OCI-LY3 (cell line): Measurements from ENCODE around the gene NDST3.
A peak's percentile ranks its signal among the peaks of the same experiment; 100 is the strongest.

Experiments
- H2AFZ ChIP-seq: fragments of 200-600, 300-600 bp; shearing (Covaris generic); 2 replicates; pipeline ENCODE4 v1.6.0; 2014; ENCODE audit warnings: antibody characterized with exemption, low read depth, low read length
- H3K27ac ChIP-seq: fragments of 200-600, 300-600 bp; sonication (generic); 2 replicates; pipeline ENCODE4 v1.5.1; 2014; ENCODE audit warnings: mild to moderate bottlenecking, low read length, moderate library complexity, mixed read lengths
- H3K27me3 ChIP-seq: fragments of 200-600, 300-600 bp; sonication (generic); 2 replicates; pipeline ENCODE4 v1.6.1; 2014; ENCODE audit warnings: low read depth, low read length, mixed read lengths
- H3K36me3 ChIP-seq: fragments of 200-600, 300-600 bp; sonication (generic); replicated peaks from 2 replicates; pipeline ENCODE3; 2014; ENCODE audit warnings: low read depth, low read length, mixed read lengths
- H3K4me1 ChIP-seq: fragments of 300-600, 200-600 bp; sonication (generic); 2 replicates; pipeline ENCODE4 v1.6.1; 2014; ENCODE audit warnings: low read length, mixed read lengths
- H3K4me2 ChIP-seq: fragments of 200-600, 300-600 bp; sonication (generic); 2 replicates; pipeline ENCODE4 v1.6.1; 2014; ENCODE audit warnings: low read length, mixed read lengths
- H3K4me3 ChIP-seq: fragments of 300-600, 200-600 bp; sonication (generic); 2 replicates; pipeline ENCODE4 v1.5.1; 2014; ENCODE audit warnings: antibody characterized with exemption, mild to moderate bottlenecking, low read length, moderate library complexity
- H3K79me2 ChIP-seq: fragments of 300-600, 200-600 bp; shearing (Covaris generic); 2 replicates; pipeline ENCODE4 v1.6.1; 2014; ENCODE audit warnings: mild to moderate bottlenecking, low read length, mixed read lengths
- H3K9ac ChIP-seq: fragments of 300-600, 200-600 bp; shearing (Covaris generic); 2 replicates; pipeline ENCODE4 v1.6.0; 2014; ENCODE audit warnings: mild to moderate bottlenecking, low read length, moderate library complexity
- H3K9me3 ChIP-seq: fragments of 200-600, 300-600 bp; shearing (Covaris generic); 2 replicates; pipeline ENCODE4 v1.6.1; 2014; ENCODE audit warnings: low read length, mixed read lengths; ENCODE audit not compliant: insufficient read depth
- H4K20me1 ChIP-seq: fragments of 200-600, 300-600 bp; sonication (generic); 2 replicates; pipeline ENCODE4 v1.6.1; 2016; ENCODE audit warnings: low read length, mixed read lengths; ENCODE audit not compliant: insufficient read depth
- CTCF ChIP-seq: fragments of 200-600, 300-600 bp; sonication (generic); IDR thresholded peaks from 2 replicates; pipeline ENCODE4 v1.5.1; 2014; ENCODE audit warnings: antibody characterized with exemption, low read length, low read depth
- EZH2phosphoT487 ChIP-seq: fragments of 200-600 bp; shearing (Covaris generic); IDR thresholded peaks from 2 replicates; pipeline ENCODE4 v1.6.1; 2018; ENCODE audit warnings: antibody characterized with exemption, mixed run types, low read depth

The NDST3 gene

GRCh38 chr4:118280501-118281218 is 246.4 kb downstream of the NDST3 start:
- H3K4me1 ChIP-seq, result peaks cover 61% of the 10 kb centered on the region

GRCh38 chr4:118281611-118282442 is 247.5 kb downstream of the NDST3 start:
- Histone ChIP-seq H3K4me2 (peak overlapping the region; percentile 96), H3K27me3 (no peaks in the 10 kb centered on the region), H3K4me3 (no peak overlapping the region), H4K20me1 (peaks cover 8% of the 10 kb centered on the region), H3K9me3 (no peaks in the 10 kb centered on the region), H2AFZ (no peak overlapping the region), H3K36me3 (peaks cover 37% of the 10 kb centered on the region), H3K79me2 (peaks cover 28% of the 10 kb centered on the region), H3K4me1 (peaks cover 61% of the 10 kb centered on the region), H3K9ac (peak overlapping the region; percentile 99), H3K27ac (peak overlapping the region; percentile 84)
- no peak for TF ChIP-seq CTCF
- no peak for TF ChIP-seq EZH2phosphoT487

More at GRCh38 chr4:118280501-118281218, 246.4 kb downstream of the NDST3 start:
- Histone ChIP-seq H4K20me1 (peaks cover 8% of the 10 kb centered on the region), H3K9ac (peak overlapping the region; percentile 99), H3K79me2 (peaks cover 28% of the 10 kb centered on the region), H3K4me3 (peak overlapping the region; percentile 99), H3K36me3 (peaks cover 37% of the 10 kb centered on the region), H3K4me2 (peak overlapping the region; percentile 96), H2AFZ (no peak overlapping the region), H3K9me3 (no peaks in the 10 kb centered on the region), H3K27ac (peak overlapping the region; percentile 84), H3K27me3 (no peaks in the 10 kb centered on the region)
- no peak for TF ChIP-seq EZH2phosphoT487
- peak; percentile 67 for TF ChIP-seq CTCF

GRCh38 chr4:118282692-118283091 is 248.4 kb downstream of the NDST3 start:
- Histone ChIP-seq H3K27me3 (no peaks in the 10 kb centered on the region), H3K9ac (no peak overlapping the region), H3K36me3 (peaks cover 35% of the 10 kb centered on the region), H3K9me3 (no peaks in the 10 kb centered on the region), H3K4me2 (no peak overlapping the region), H2AFZ (no peak overlapping the region), H3K27ac (peak overlapping the region; percentile 84), H3K4me3 (no peak overlapping the region), H3K4me1 (peaks cover 59% of the 10 kb centered on the region), H4K20me1 (peaks cover 8% of the 10 kb centered on the region), H3K79me2 (peaks cover 28% of the 10 kb centered on the region)
- TF ChIP-seq EZH2phosphoT487 (no peak), CTCF (no peak)

GRCh38 chr4:118284169-118284568 is 249.9 kb downstream of the NDST3 start:
- peaks cover 28% of the 10 kb centered on the region for H3K36me3 ChIP-seq
- no peaks in the 10 kb centered on the region for H3K9me3 ChIP-seq
- no peaks in the 10 kb centered on the region for H3K27me3 ChIP-seq
- peaks cover 8% of the 10 kb centered on the region for H4K20me1 ChIP-seq
- peaks cover 21% of the 10 kb centered on the region for H3K79me2 ChIP-seq
- H3K4me3 ChIP-seq, result peak overlapping the region; percentile 30
- peak overlapping the region; percentile 51; the same call in 1 of the 2 replicates for H2AFZ ChIP-seq
- H3K27ac ChIP-seq, result peak overlapping the region; percentile 84
- H3K4me2 ChIP-seq, result peak overlapping the region; percentile 62
- H3K9ac ChIP-seq, result peak overlapping the region; percentile 23; the same call in 1 of the 2 replicates
- peaks cover 56% of the 10 kb centered on the region for H3K4me1 ChIP-seq
- TF ChIP-seq EZH2phosphoT487 (no peak), CTCF (no peak)
